MCF 10A (cell line): ENCODE results near the gene SBF2. TPM values are rescaled to one million over a fixed set of nuclear protein-coding genes. Genes with fewer than 3 reads are reported as not detected.
A peak's percentile ranks its signal among the peaks of the same experiment; 100 is the strongest.

Source experiments
- BruUV-seq: library from RNA; stranded (reverse); fragments of 400-500 nt; replicated peaks from 2 replicates; lab custom pipeline; 2021; lab: Mats Ljungman, UMichigan
- CTCF ChIA-PET: fragments of 300-600 bp; sonication (Branson Sonifier 250); formaldehyde crosslinking; extraction: SDS; loops from one replicate; lab custom pipeline; 2021; ENCODE audit warnings: antibody characterized with exemption, inconsistent platforms; lab: Yijun Ruan, JAX
- POLR2A ChIA-PET: fragments of 300-600, 350-650 bp; sonication (Branson Sonifier 250); formaldehyde crosslinking; extraction: SDS; loops from one replicate; lab custom pipeline; 2020; ENCODE audit warnings: antibody characterized with exemption, inconsistent platforms; lab: Yijun Ruan, JAX
- DNase-seq: peaks from one replicate; pipeline ENCODE4 v3.0.0-alpha.2; 2018; ENCODE audit not compliant: unreplicated experiment
- H3K27ac Mint-ChIP-seq: one replicate; pipeline ENCODE4 v1.8.0; 2022; ENCODE audit warnings: mild to moderate bottlenecking, low read depth, mixed read lengths; ENCODE audit not compliant: unreplicated experiment
- H3K27me3 Mint-ChIP-seq: one replicate; pipeline ENCODE4 v1.8.0; 2022; ENCODE audit warnings: mixed read lengths; ENCODE audit not compliant: insufficient read depth, unreplicated experiment
- H3K36me3 Mint-ChIP-seq: one replicate; pipeline ENCODE4 v1.8.0; 2022; ENCODE audit warnings: mild to moderate bottlenecking, moderate library complexity, mixed read lengths; ENCODE audit not compliant: insufficient read depth, unreplicated experiment
- H3K4me1 Mint-ChIP-seq: one replicate; pipeline ENCODE4 v1.8.0; 2022; ENCODE audit warnings: mixed read lengths; ENCODE audit not compliant: insufficient read depth, unreplicated experiment
- H3K4me3 Mint-ChIP-seq: one replicate; pipeline ENCODE4 v1.8.0; 2022; ENCODE audit warnings: mild to moderate bottlenecking, moderate library complexity, mixed read lengths; ENCODE audit not compliant: unreplicated experiment
- H3K9me3 Mint-ChIP-seq: one replicate; pipeline ENCODE4 v1.8.0; 2022; ENCODE audit warnings: mixed read lengths; ENCODE audit not compliant: unreplicated experiment
- CTCF ChIP-seq: fragments of 200-600 bp; IDR thresholded peaks from one replicate; pipeline ENCODE4 v1.8.0; 2022; ENCODE audit warnings: antibody characterized with exemption, mild to moderate bottlenecking; ENCODE audit not compliant: unreplicated experiment
- intact Hi-C: fragments of 100-400 bp; cut with micrococcal nuclease; formaldehyde crosslinking; loops from 2 replicates; pipeline ENCODE4 v1.14.1; 2022
- total RNA-seq: library from RNA; stranded (reverse); gene quantifications from 2 replicates; pipeline ENCODE4 v1.2.3, GENCODE V29; 2022

SBF2 gene
- total RNA-seq, 1 experiment from 2014 or later = 28.3 TPM

GRCh38 chr11:9765320-9766101 is 528.5 kb downstream of the SBF2 start:
- no peak for DNase-seq
- POLR2A ChIA-PET = interaction anchor here (0.6 to 1.0 kb wide), 3 partner anchors 11 to 375 kb away, joined by 3 to 4 read pairs (median 3); no protein-coding TSS in a partner anchor
- Mint-ChIP-seq H3K27ac (no peak overlapping the region), H3K9me3 (no peaks in the 10 kb centered on the region), H3K36me3 (peaks cover 18% of the 10 kb centered on the region), H3K4me3 (no peak overlapping the region), H3K27me3 (no peaks in the 10 kb centered on the region), H3K4me1 (peaks cover 28% of the 10 kb centered on the region)
- CTCF ChIA-PET = interaction anchor here (0.6 to 1.2 kb wide), 5 partner anchors 13 to 559 kb away, joined by 3 to 4 read pairs (median 3); no protein-coding TSS in a partner anchor
- intact Hi-C loops = no loop called here
- BruUV-seq = no TSS peak
- TF ChIP-seq CTCF = no peak

GRCh38 chr11:9763301-9763700 is 530.7 kb downstream of the SBF2 start:
- Mint-ChIP-seq H3K4me1 (peaks cover 46% of the 10 kb centered on the region), H3K27ac (no peak overlapping the region)
- POLR2A ChIA-PET = interaction anchor here (1.0 to 1.6 kb wide), 3 partner anchors 9 to 39 kb away, joined by 3 to 5 read pairs (median 4); no protein-coding TSS in a partner anchor

GRCh38 chr11:9762531-9762930 is 531.5 kb downstream of the SBF2 start:
- peaks cover 11% of the 10 kb centered on the region for H3K36me3 Mint-ChIP-seq
- H3K9me3 Mint-ChIP-seq = no peaks in the 10 kb centered on the region
- ChIA-PET CTCF (interaction anchor here (0.5 to 1.1 kb wide), 2 partner anchors 211 to 222 kb away, joined by 3 to 6 read pairs; no protein-coding TSS in a partner anchor), POLR2A (interaction anchor here (1.0 to 1.6 kb wide), 3 partner anchors 10 to 40 kb away, joined by 3 to 5 read pairs (median 4); no protein-coding TSS in a partner anchor)
- no peak for TF ChIP-seq CTCF
- H3K27me3 Mint-ChIP-seq = no peaks in the 10 kb centered on the region
- H3K4me3 Mint-ChIP-seq = no peak overlapping the region
- intact Hi-C loops = no loop called here
- DNase-seq = no peak
- BruUV-seq = no TSS peak
- H3K27ac Mint-ChIP-seq = peak overlapping the region; percentile 1
- peaks cover 46% of the 10 kb centered on the region for H3K4me1 Mint-ChIP-seq

More at GRCh38 chr11:9763301-9763700, 530.7 kb downstream of the SBF2 start:
- intact Hi-C loops = no loop called here
- Mint-ChIP-seq H3K27me3 (no peaks in the 10 kb centered on the region), H3K36me3 (peaks cover 11% of the 10 kb centered on the region), H3K9me3 (no peaks in the 10 kb centered on the region), H3K4me3 (no peak overlapping the region)
- DNase-seq = no peak
- CTCF ChIA-PET = interaction anchor here (1.0 to 1.1 kb wide), 2 partner anchors 100 to 210 kb away, joined by 4 to 6 read pairs; no protein-coding TSS in a partner anchor
- no TSS peak for BruUV-seq
- no peak for TF ChIP-seq CTCF

GRCh38 chr11:9761441-9761945 is 532.5 kb downstream of the SBF2 start:
- POLR2A ChIA-PET = interaction anchor here (0.7 to 4.2 kb wide), 4 partner anchors 40 to 548 kb away, joined by 3 to 81 read pairs (median 16); partner anchors contain the start of gene ADM
- no peak for DNase-seq
- no peak overlapping the region for H3K27ac Mint-ChIP-seq
- peaks cover 52% of the 10 kb centered on the region for H3K4me1 Mint-ChIP-seq
- peaks cover 6% of the 10 kb centered on the region for H3K36me3 Mint-ChIP-seq
- H3K27me3 Mint-ChIP-seq = no peaks in the 10 kb centered on the region
- no peaks in the 10 kb centered on the region for H3K9me3 Mint-ChIP-seq
- intact Hi-C loops = no loop called here
- BruUV-seq = no TSS peak
- CTCF ChIA-PET = no interaction called here
- H3K4me3 Mint-ChIP-seq = no peak overlapping the region
- no peak for TF ChIP-seq CTCF
